ENCODE results near the gene TANGO6. TPM values are rescaled to one million over a fixed set of nuclear protein-coding genes. Genes with fewer than 3 reads are reported as not detected.

The TANGO6 gene
- polyA plus RNA-seq, 1 donor (not counting 4 experiments of a cell fraction or from before 2014, with no cell fraction given) = 13.1 TPM

DNA sequence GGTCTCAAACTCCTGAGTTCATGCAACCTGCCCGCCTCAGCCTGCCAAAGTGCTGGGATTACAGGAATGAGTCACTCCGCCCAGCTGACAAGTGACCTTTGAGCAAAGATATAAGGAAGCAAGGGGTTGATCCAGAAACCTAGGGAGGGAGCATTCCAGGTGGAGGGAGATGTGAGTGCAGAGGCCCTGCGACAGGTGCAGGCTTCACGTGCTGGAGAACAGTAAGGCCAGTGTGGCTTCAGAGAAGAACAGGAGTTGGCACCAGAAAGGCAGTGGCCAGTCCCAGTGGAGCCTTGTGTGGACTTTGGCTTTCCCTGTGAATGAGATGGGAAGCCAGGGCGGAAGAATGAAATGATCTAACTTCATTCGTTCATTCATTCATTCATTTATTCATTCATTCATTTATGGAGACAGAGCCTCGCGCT lies 188.6 kb downstream of the TANGO6 start:
- DNase-seq (ENCODE audit: low read depth, low spot score) = no peak
- no peaks in the 10 kb centered on the region for H3K27me3 ChIP-seq (ENCODE audit: control insufficient read depth, extremely low read depth, insufficient read depth, low read length)
- no peak overlapping the region for H2AFZ ChIP-seq (ENCODE audit: control insufficient read depth, low read length)
- peaks cover 9% of the 10 kb centered on the region for H3K4me1 ChIP-seq (ENCODE audit: control insufficient read depth, extremely low read depth, insufficient read depth, low read length)
- H4K20me1 ChIP-seq (ENCODE audit: control insufficient read depth, extremely low read depth, insufficient read depth, low read length) = no peaks in the 10 kb centered on the region
- no peak overlapping the region for H3K4me3 ChIP-seq (ENCODE audit: control insufficient read depth in 2 of 3, extremely low read depth in 1 of 3, insufficient read depth in 2 of 3, low read depth in 1 of 3, low read length in 3 of 3)
- no peaks in the 10 kb centered on the region for H3K79me2 ChIP-seq (ENCODE audit: control insufficient read depth, insufficient read depth, low read length)
- H3K9me1 ChIP-seq (ENCODE audit: control insufficient read depth, extremely low read depth, insufficient read depth, low read length) = no peaks in the 10 kb centered on the region
- FAIRE-seq = no peak
- dilution Hi-C loops (cut with MboI; ENCODE audit: extremely low pct_ligation_motif_present, low sequenced_read_pairs) = no loop called here
- no peak overlapping the region for H3K4me2 ChIP-seq (ENCODE audit: control insufficient read depth, extremely low read depth, insufficient read depth, low read depth, low read length)
- peaks cover 0 to 10% of the 10 kb centered on the region in 2 experiments for H3K36me3 ChIP-seq (ENCODE audit: control insufficient read depth in 2 of 2, extremely low read depth in 1 of 2, insufficient read depth in 2 of 2, low read length in 2 of 2)
- no peak overlapping the region for H3K9ac ChIP-seq (ENCODE audit: control insufficient read depth, extremely low read depth, insufficient read depth, low read length)
- no peak overlapping the region for H3K27ac ChIP-seq (ENCODE audit: control insufficient read depth, insufficient read depth, low read length)
- no peaks in the 10 kb centered on the region for H3K9me3 ChIP-seq (ENCODE audit: control insufficient read depth, low read depth, low read length)
- no peak for TF ChIP-seq EZH2 (IDR thresholded peaks at IDR 0.05; ENCODE audit: low read length)
- TF ChIP-seq, protein P1, sequence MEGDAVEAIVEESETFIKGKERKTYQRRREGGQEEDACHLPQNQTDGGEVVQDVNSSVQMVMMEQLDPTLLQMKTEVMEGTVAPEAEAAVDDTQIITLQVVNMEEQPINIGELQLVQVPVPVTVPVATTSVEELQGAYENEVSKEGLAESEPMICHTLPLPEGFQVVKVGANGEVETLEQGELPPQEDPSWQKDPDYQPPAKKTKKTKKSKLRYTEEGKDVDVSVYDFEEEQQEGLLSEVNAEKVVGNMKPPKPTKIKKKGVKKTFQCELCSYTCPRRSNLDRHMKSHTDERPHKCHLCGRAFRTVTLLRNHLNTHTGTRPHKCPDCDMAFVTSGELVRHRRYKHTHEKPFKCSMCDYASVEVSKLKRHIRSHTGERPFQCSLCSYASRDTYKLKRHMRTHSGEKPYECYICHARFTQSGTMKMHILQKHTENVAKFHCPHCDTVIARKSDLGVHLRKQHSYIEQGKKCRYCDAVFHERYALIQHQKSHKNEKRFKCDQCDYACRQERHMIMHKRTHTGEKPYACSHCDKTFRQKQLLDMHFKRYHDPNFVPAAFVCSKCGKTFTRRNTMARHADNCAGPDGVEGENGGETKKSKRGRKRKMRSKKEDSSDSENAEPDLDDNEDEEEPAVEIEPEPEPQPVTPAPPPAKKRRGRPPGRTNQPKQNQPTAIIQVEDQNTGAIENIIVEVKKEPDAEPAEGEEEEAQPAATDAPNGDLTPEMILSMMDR (optimal IDR thresholded peaks at IDR 0.05 in 1 of 3, IDR thresholded peaks at IDR 0.05 in 1 of 3, conservative IDR thresholded peaks at IDR 0.05 in 1 of 3; ENCODE audit: extremely low read depth in 1 of 3, insufficient read depth in 2 of 3, low read length in 3 of 3) = no peak

DNA sequence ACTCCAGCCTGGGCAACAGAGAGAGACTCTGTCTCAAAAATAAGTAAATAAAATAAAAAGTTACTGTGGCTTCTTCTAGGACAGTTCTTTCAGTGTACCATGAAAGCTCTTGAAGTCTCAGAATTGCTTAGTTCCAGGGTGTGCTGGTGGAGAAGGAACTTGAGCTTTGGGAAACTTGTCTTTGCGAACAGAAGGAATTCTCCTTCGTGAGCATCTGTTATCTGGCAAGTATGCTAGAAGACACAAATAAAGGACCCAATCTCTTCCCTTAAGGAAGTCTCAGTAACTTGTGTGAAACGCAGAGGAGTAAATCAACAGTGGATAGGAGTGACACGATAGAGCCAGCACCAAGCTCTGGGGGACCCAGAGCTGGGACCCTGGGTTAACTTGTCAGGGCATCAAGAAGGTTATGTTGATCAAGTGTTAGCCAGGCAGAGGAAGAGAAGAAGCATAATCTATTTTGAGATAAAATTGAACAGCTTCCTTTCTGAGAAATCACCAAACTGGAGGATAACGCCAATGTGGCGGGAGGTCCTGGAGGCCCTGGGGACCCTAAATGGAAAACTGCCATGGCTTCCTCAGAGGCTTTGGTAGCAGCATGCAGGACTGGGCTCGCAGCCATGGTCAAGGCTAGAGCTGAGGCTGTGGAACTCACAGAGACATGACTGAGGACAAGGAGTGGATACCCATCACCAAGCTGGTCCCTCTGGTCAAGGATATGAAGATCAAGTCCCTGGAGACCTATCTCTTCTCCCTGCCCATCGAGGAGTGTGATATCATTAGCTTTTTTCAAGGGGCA lies 190.0 kb downstream of the TANGO6 start:
- Histone ChIP-seq H2AFZ (ENCODE audit: control insufficient read depth, low read length) (no peak overlapping the region), H3K9me1 (ENCODE audit: control insufficient read depth, extremely low read depth, insufficient read depth, low read length) (no peaks in the 10 kb centered on the region), H3K4me1 (ENCODE audit: control insufficient read depth, extremely low read depth, insufficient read depth, low read length) (peaks cover 13% of the 10 kb centered on the region), H3K27me3 (ENCODE audit: control insufficient read depth, extremely low read depth, insufficient read depth, low read length) (no peaks in the 10 kb centered on the region), H3K4me3 (ENCODE audit: control insufficient read depth in 2 of 3, extremely low read depth in 1 of 3, insufficient read depth in 2 of 3, low read depth in 1 of 3, low read length in 3 of 3) (no peak overlapping the region), H3K9me3 (ENCODE audit: control insufficient read depth, low read depth, low read length) (no peaks in the 10 kb centered on the region), H3K79me2 (ENCODE audit: control insufficient read depth, insufficient read depth, low read length) (no peaks in the 10 kb centered on the region), H3K4me2 (ENCODE audit: control insufficient read depth, extremely low read depth, insufficient read depth, low read depth, low read length) (no peak overlapping the region), H3K27ac (ENCODE audit: control insufficient read depth, insufficient read depth, low read length) (no peak overlapping the region), H3K36me3 (ENCODE audit: control insufficient read depth in 2 of 2, extremely low read depth in 1 of 2, insufficient read depth in 2 of 2, low read length in 2 of 2) (peaks cover 0 to 10% of the 10 kb centered on the region in 2 experiments), H4K20me1 (ENCODE audit: control insufficient read depth, extremely low read depth, insufficient read depth, low read length) (no peaks in the 10 kb centered on the region), H3K9ac (ENCODE audit: control insufficient read depth, extremely low read depth, insufficient read depth, low read length) (no peak overlapping the region)
- DNase-seq (ENCODE audit: low read depth, low spot score) = no peak
- no peak for TF ChIP-seq EZH2 (IDR thresholded peaks at IDR 0.05; ENCODE audit: low read length)
- TF ChIP-seq, protein P1 (optimal IDR thresholded peaks at IDR 0.05 in 1 of 3, IDR thresholded peaks at IDR 0.05 in 1 of 3, conservative IDR thresholded peaks at IDR 0.05 in 1 of 3; ENCODE audit: extremely low read depth in 1 of 3, insufficient read depth in 2 of 3, low read length in 3 of 3) = no peak
- no peak for FAIRE-seq
- dilution Hi-C loops (cut with MboI; ENCODE audit: extremely low pct_ligation_motif_present, low sequenced_read_pairs) = no loop called here

Measured in keratinocyte (primary cell).